Breast epithelium (tissue), 4 donors: ENCODE results near the gene ALX4. TPM values are rescaled to one million over a fixed set of nuclear protein-coding genes. Genes with fewer than 3 reads are reported as not detected.

ENCODE experiments used
- DNase-seq, 2 donors: peaks; one replicate each; pipeline ENCODE4 v3.0.0-alpha.2; 2019; ENCODE audit warnings: low spot score in 2 of 2
- H3K27ac ChIP-seq, 2 donors: fragments of 200-600 bp; sonication (generic) in 1 of 2; one replicate each; pipeline ENCODE4 v1.5.1; 2016 to 2019; ENCODE audit warnings: mild to moderate bottlenecking in 1 of 2
- H3K27me3 ChIP-seq, 2 donors: fragments of 200-600 bp; sonication (generic) in 1 of 2; one replicate each; pipeline versions ENCODE4 v1.5.1 to v1.6.0; 2017 to 2019; ENCODE audit warnings: control low read depth in 1 of 2, mild to moderate bottlenecking in 1 of 2
- H3K36me3 ChIP-seq: fragments of 200-600 bp; one replicate; pipeline ENCODE4 v1.5.1; 2019
- H3K4me1 ChIP-seq, 2 donors: fragments of 200-600 bp; sonication (generic); one replicate each; pipeline ENCODE4 v1.5.1; 2016 to 2019; ENCODE audit warnings: control low read depth in 1 of 2
- H3K4me3 ChIP-seq, 3 donors: fragments of 200-600 bp; sonication (generic); 1 replicate in 2 of 3; 2 replicates in 1 of 3; pipeline ENCODE4 v1.5.1; 2016 to 2019; ENCODE audit warnings: mild to moderate bottlenecking in 3 of 3, moderate library complexity in 2 of 3
- H3K9me3 ChIP-seq, 2 donors: fragments of 200-600 bp; sonication (generic) in 1 of 2; one replicate each; pipeline ENCODE4 v1.5.1; 2016 to 2019; ENCODE audit warnings: control low read depth in 1 of 2
- CTCF ChIP-seq, 3 donors: fragments of 450-650 bp; IDR thresholded peaks; one replicate each; pipeline ENCODE4 v1.5.1; 2016 to 2017; ENCODE audit warnings: antibody characterized with exemption in 3 of 3, mild to moderate bottlenecking in 3 of 3, moderate library complexity in 3 of 3
- POLR2A ChIP-seq: fragments of 450-650 bp; IDR thresholded peaks from one replicate; pipeline ENCODE4 v1.6.1; 2016; ENCODE audit warnings: antibody characterized with exemption, mild to moderate bottlenecking, moderate library complexity
- POLR2AphosphoS5 ChIP-seq, 3 donors: sonication (generic); formaldehyde crosslinking; IDR thresholded peaks; one replicate each; pipeline ENCODE4 v1.6.1; 2017; ENCODE audit warnings: antibody characterized with exemption in 3 of 3
- intact Hi-C: fragments of 100-400 bp; cut with DNase I; formaldehyde crosslinking; loops from one replicate; pipeline ENCODE4 v1.15.1; 2023; ENCODE audit warnings: low total_unique reads
- total RNA-seq, 3 donors: library from RNA; depleted of rRNA; stranded (reverse); fragments of >200 nt; gene quantifications; one replicate each; pipeline ENCODE4 v1.1.0, GENCODE V29; 2016

Gene ALX4
- total RNA-seq, 3 donors from 2014 or later: under 0.01 to 5.2 (median 1.9) TPM

DNA sequence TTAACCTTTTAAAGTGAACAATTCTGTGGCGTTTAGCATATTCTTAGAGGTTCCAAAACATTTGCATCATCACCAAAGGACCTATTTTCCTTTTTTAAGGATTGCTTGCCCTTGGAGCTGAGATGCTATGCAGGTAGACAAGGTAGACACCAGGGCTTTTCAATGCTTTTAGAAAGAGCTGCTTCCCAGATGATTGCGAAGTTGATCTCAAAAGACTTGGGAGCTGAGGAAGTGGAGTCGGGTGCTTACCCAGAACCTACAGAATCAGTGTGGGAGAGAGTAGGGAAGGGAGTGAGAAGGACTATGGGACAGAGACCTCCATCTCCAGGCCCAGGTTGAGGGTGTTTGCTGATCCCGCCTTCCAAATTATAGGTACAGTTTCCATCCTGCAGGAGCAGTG is 11.1 kb upstream of the ALX4 start:
- Histone ChIP-seq H3K27ac (no peak overlapping the region), H3K9me3 (no peaks in the 10 kb centered on the region), H3K36me3 (no peaks in the 10 kb centered on the region), H3K4me3 (no peak overlapping the region), H3K4me1 (no peaks in the 10 kb centered on the region), H3K27me3 (peaks cover 0 to 91% of the 10 kb centered on the region in 2 donors)
- intact Hi-C loops: no loop called here
- no peak for TF ChIP-seq POLR2A
- TF ChIP-seq CTCF (IDR thresholded peaks at IDR 0.05): no peak
- no peak for TF ChIP-seq POLR2AphosphoS5 (IDR thresholded peaks at IDR 0.05)
- DNase-seq: no peak

GRCh38 chr11:44320289-44320973 is 10.5 kb upstream of the ALX4 start:
- H3K27me3 ChIP-seq: peaks cover 0 to 94% of the 10 kb centered on the region in 2 donors
- H3K9me3 ChIP-seq: no peaks in the 10 kb centered on the region

GRCh38 chr11:44319552-44320288 is 9.8 kb upstream of the ALX4 start:
- Histone ChIP-seq H3K9me3 (no peaks in the 10 kb centered on the region), H3K36me3 (no peaks in the 10 kb centered on the region), H3K27me3 (peaks cover 0 to 95% of the 10 kb centered on the region in 2 donors), H3K4me3 (peak overlapping the region in 2 of 3 donors; percentile 21 to 52), H3K27ac (peak overlapping the region in 1 of 2 donors; percentile 50), H3K4me1 (no peaks in the 10 kb centered on the region)
- TF ChIP-seq POLR2A (no peak), CTCF (IDR thresholded peaks at IDR 0.05) (no peak), POLR2AphosphoS5 (IDR thresholded peaks at IDR 0.05) (no peak)
- intact Hi-C loops: no loop called here
- no peak for DNase-seq

More at GRCh38 chr11:44320289-44320973, 10.5 kb upstream of the ALX4 start:
- no peak for TF ChIP-seq POLR2AphosphoS5 (IDR thresholded peaks at IDR 0.05)
- no peak for TF ChIP-seq POLR2A
- no peak for TF ChIP-seq CTCF (IDR thresholded peaks at IDR 0.05)
- no peaks in the 10 kb centered on the region for H3K36me3 ChIP-seq
- no peak for DNase-seq
- H3K4me1 ChIP-seq: no peaks in the 10 kb centered on the region
- intact Hi-C loops: no loop called here
- no peak overlapping the region for H3K27ac ChIP-seq
- H3K4me3 ChIP-seq: peak overlapping the region in 2 of 3 donors; percentile 21 to 52

GRCh38 chr11:44319170-44319551 is 9.2 kb upstream of the ALX4 start:
- DNase-seq: no peak
- H3K36me3 ChIP-seq: no peaks in the 10 kb centered on the region
- TF ChIP-seq POLR2AphosphoS5 (IDR thresholded peaks at IDR 0.05) (no peak), CTCF (IDR thresholded peaks at IDR 0.05) (no peak), POLR2A (no peak)
- intact Hi-C loops: no loop called here
- peaks cover 0 to 93% of the 10 kb centered on the region in 2 donors for H3K27me3 ChIP-seq
- H3K4me3 ChIP-seq: peak overlapping the region in 1 of 3 donors; percentile 52
- H3K4me1 ChIP-seq: no peaks in the 10 kb centered on the region
- H3K9me3 ChIP-seq: no peaks in the 10 kb centered on the region
- H3K27ac ChIP-seq: peak overlapping the region in 1 of 2 donors; percentile 50

- Histone ChIP-seq H3K4me1 (no peaks in the 10 kb centered on the region), H3K27ac (no peak overlapping the region), H3K4me3 (no peak overlapping the region), H3K27me3 (peaks cover 0 to 92% of the 10 kb centered on the region in 2 donors), H3K36me3 (no peaks in the 10 kb centered on the region), H3K9me3 (no peaks in the 10 kb centered on the region)
- intact Hi-C loops: no loop called here
- TF ChIP-seq POLR2AphosphoS5 (IDR thresholded peaks at IDR 0.05) (no peak), CTCF (IDR thresholded peaks at IDR 0.05) (no peak), POLR2A (no peak)
- no peak for DNase-seq
Measured at GRCh38 chr11:44318369-44318768, 8.4 kb upstream of the ALX4 start.
